HFF-Myc (cell line): ENCODE measurements around the gene RYR2.
A peak's percentile ranks its signal among the peaks of the same experiment; 100 is the strongest.

Experiments used
- DNase-seq: peaks from one replicate; pipeline ENCODE4 v3.0.0-alpha.2; 2011; ENCODE audit warnings: low read depth; ENCODE audit errors: extremely low read depth
- H3K4me3 ChIP-seq: replicated peaks from 2 replicates; pipeline ENCODE4 v1.5.1; 2011; ENCODE audit warnings: low read depth, mild to moderate bottlenecking, control low read depth, low read length
- TF ChIP-seq, protein P1 (sequence below): IDR thresholded peaks from 2 replicates; pipeline ENCODE4 v1.5.1; 2012; ENCODE audit warnings: mild to moderate bottlenecking, low read depth, low read length, control low read depth; ENCODE audit errors: missing control alignments

RYR2 gene

DNA sequence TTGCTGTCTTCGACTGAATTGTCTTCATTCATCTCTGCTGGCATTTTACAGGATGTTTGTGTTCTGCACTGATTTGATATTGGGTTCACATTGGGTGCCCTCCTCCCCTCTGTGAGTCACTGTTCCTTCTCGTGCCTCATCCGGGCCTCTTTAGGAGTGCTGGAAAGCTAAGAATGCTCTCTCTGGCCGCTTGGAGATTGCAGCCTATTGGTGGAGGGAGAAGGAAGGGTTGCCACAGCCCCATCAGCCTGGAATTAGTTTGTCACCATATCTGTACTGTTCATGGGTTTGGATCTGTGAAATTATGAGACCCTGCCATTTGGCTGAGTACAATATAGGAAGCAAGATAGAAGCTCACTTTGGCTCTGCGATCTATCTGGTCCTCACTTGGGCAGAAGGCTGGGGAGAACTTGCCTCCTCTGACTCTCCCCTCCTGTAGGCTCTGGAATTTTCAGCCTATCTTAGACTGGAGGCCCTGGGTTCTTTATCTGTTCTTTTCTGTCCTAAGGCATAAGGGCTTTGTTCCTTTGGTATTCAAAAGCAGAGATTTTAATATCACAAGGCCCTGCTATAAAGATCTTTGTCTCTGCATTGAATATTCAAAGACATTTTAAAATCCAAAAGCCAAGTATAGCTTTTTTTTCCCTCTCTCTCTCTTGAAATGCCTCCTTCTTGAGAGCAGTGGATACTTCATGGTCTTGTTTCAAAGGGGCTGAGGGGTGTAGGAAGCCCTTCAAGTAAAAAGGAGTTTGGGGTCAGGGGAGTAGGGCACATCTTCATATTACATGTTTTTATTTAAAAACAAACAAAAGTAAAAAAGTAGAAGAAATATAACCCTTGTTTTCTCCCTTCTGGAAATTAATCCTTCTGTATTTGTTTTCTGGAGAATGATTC is 500.8 kb downstream of the RYR2 start:
- DNase-seq, result no peak
- TF ChIP-seq, protein P1, sequence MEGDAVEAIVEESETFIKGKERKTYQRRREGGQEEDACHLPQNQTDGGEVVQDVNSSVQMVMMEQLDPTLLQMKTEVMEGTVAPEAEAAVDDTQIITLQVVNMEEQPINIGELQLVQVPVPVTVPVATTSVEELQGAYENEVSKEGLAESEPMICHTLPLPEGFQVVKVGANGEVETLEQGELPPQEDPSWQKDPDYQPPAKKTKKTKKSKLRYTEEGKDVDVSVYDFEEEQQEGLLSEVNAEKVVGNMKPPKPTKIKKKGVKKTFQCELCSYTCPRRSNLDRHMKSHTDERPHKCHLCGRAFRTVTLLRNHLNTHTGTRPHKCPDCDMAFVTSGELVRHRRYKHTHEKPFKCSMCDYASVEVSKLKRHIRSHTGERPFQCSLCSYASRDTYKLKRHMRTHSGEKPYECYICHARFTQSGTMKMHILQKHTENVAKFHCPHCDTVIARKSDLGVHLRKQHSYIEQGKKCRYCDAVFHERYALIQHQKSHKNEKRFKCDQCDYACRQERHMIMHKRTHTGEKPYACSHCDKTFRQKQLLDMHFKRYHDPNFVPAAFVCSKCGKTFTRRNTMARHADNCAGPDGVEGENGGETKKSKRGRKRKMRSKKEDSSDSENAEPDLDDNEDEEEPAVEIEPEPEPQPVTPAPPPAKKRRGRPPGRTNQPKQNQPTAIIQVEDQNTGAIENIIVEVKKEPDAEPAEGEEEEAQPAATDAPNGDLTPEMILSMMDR, result no peak
- H3K4me3 ChIP-seq, result no peak overlapping the region

DNA sequence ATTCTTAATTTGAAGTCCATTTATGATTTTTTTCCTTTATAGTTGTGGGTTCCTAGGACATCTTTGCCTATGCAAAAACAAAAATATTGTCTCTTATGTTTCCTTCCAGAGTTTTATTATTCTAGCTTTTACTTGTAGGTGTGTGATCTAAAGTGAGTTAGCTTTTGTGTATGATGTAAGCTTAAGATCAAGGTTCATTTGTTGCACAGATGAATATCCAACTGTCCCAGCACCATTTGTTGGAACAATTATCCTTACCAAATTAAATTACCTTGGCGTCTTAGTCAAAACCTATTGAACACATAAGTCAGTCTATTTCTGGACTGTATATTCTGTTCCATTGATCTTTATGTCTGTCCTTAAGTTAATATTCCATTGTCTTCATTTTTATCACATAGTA is 511.1 kb downstream of the RYR2 start:
- DNase-seq, result no peak
- TF ChIP-seq, protein P1, result no peak
- no peak overlapping the region for H3K4me3 ChIP-seq

DNA sequence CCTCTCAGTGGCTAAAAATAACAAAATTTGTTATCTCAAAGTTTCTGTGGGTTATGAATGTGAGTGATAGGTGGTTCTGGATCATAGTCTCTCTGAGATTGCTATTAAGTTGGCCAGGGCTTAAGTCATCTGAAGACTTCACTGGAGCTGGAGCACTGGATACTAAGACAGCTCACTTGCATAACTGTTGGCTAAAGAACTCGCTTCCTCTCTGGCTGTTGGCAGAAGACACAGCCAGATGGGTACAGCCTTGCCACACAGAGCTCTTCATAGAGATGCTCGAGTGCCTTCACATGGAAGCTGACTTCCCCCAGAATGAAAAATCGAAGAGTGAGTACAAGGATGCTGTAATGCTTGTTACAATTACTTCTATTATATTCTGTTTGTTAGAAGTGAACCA is 514.9 kb downstream of the RYR2 start:
- H3K4me3 ChIP-seq, result no peak overlapping the region
- TF ChIP-seq, protein P1, result no peak
- no peak for DNase-seq

DNA sequence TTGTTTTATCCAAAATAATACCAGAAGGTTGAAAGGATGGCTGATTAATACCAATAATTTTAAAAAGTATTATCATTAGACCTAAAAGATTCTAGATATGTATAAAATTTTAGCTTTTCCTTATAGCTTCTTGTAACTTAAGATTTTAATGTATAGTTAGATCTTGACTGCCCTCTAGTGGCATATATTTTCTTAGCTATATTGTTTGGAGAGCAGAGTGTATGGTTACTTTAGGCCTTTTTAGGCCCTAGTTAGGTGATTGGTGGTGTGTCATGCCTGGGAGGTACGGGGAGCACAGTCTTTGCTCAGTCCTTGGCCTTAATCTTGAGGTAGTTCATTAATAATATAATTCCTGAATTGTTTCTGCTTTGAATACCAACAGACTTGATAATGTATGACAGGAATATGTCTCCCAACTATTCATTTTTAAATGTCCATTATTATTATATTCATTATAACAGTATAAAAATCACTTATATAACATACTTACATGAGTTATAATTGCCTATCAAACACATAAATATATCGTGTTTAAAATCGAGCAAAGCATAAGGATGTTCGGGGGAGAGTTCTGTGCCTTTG is 520.3 kb downstream of the RYR2 start:
- peak; percentile 22 for DNase-seq
- no peak overlapping the region for H3K4me3 ChIP-seq
- TF ChIP-seq, protein P1, result peak; percentile 43

DNA sequence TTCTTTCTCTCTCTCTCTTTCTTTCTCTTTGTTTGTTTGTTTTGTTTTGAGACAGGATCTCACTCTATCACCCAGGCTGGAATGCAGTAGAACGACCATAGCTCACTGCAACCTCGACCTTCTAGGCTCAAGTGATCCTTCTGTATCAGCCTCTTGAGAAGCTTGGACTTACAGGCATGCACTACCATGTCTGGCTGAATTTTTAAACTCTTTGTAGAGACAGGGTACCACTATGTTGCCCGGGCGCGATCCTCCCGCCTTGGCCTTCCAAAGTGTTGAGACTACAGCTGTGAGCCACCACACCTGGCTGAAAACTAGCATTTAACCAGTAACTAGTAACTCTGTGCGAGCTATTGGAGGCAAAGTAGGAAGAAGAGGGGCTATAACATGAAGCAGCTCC is 523.3 kb downstream of the RYR2 start:
- H3K4me3 ChIP-seq, result no peak overlapping the region
- DNase-seq, result no peak
- TF ChIP-seq, protein P1, result no peak

DNA sequence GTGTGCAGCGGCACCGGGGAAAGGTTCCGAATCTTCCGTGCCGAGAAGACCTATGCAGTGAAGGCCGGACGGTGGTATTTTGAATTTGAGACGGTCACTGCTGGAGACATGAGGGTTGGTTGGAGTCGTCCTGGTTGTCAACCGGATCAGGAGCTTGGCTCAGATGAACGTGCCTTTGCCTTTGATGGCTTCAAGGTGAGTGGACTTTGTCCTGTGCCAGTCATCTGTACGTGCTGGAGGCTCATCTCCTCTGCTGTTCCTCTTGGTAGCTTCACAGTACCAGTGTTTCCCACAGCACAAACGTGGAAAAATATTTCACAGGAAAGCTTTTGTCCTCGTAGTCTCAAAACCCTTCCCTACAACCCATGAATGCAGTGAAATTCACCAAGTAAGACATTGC is 524.6 kb downstream of the RYR2 start:
- TF ChIP-seq, protein P1, result no peak
- no peak for DNase-seq
- no peak overlapping the region for H3K4me3 ChIP-seq
